ES-I3 (cell line): ENCODE measurements around the gene MAST4.

Source experiments
- H3K36me3 ChIP-seq: 2 replicates; pipeline ENCODE4 v1.6.1; 2013; ENCODE audit warnings: mild to moderate bottlenecking, low read length, control low read depth, moderate library complexity; ENCODE audit not compliant: insufficient read depth
- H3K4me1 ChIP-seq: 2 replicates; pipeline ENCODE4 v1.6.1; 2013; ENCODE audit warnings: mild to moderate bottlenecking, control low read depth, low read length; ENCODE audit not compliant: insufficient read depth
- H3K9ac ChIP-seq: 2 replicates; pipeline ENCODE4 v1.6.1; 2013; ENCODE audit warnings: low read depth, mild to moderate bottlenecking, low read length, moderate library complexity
- H3K9me3 ChIP-seq: 2 replicates; pipeline ENCODE4 v1.6.1; 2013; ENCODE audit warnings: mild to moderate bottlenecking, low read length, moderate library complexity; ENCODE audit not compliant: control insufficient read depth, insufficient read depth

MAST4 gene

DNA sequence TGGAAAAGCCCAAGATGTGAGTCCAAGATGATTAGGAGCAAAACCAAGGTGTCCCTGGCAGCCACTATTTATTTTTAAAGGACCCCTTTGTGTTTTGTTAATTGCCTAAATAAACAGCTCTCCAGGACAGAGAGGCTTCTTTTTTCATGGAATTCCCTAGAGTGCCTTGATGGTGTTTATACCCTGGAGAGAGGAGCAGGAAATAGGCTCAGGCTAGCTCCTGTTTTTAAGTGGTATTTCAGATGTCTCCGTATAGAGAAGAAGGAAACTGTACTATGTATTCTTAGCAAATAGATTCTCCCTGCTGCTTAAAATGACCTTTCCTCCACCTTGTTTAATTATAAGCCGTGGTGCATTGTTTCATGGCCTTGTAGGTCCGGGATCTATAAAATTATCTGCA lies 308.0 kb downstream of the MAST4 start:
- Histone ChIP-seq H3K9me3 (no peaks in the 10 kb centered on the region), H3K9ac (no peak overlapping the region), H3K4me1 (peaks cover 44% of the 10 kb centered on the region), H3K36me3 (no peaks in the 10 kb centered on the region)

DNA sequence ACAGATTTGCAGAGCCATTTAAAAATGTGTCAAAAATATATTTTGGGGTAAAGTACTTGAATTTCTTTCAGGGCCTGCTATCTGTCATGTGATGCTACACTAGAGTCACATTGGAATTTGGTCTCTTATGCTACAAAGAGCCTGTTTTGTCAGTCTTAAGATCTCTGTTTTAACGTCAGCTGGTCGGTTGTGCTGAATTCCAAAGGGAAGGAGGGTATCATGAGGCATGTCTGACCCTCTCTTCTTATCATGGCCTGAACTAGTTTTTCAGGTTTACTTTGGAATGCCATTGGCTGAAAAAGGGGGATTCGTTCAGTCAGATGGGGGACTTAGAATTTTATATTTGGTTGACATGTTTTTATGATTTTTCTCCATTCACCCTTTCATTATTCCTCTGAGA lies 309.8 kb downstream of the MAST4 start:
- no peaks in the 10 kb centered on the region for H3K36me3 ChIP-seq
- H3K9ac ChIP-seq = no peak overlapping the region
- H3K4me1 ChIP-seq = peaks cover 40% of the 10 kb centered on the region
- H3K9me3 ChIP-seq = no peaks in the 10 kb centered on the region

DNA sequence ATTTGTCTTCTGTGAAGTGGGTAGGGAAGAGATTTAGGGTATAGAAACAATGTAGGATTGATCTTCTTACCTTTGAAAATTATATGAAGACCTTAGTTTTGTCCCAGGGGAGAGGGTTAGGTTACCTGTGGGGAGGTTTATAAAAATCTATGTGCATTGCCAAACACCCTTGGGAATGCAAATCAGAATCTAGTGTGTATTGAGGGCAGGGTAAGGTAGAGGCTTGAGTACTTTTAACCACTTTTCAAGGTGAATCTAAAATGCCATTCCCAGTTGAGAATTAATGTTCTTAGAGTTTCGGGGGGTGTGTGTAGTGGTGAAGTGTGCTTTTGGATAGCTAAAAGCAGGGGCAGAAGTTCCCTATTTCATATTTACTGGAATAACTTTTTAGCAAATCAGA lies 312.0 kb downstream of the MAST4 start:
- Histone ChIP-seq H3K4me1 (peaks cover 33% of the 10 kb centered on the region), H3K9ac (no peak overlapping the region), H3K36me3 (no peaks in the 10 kb centered on the region), H3K9me3 (no peaks in the 10 kb centered on the region)

DNA sequence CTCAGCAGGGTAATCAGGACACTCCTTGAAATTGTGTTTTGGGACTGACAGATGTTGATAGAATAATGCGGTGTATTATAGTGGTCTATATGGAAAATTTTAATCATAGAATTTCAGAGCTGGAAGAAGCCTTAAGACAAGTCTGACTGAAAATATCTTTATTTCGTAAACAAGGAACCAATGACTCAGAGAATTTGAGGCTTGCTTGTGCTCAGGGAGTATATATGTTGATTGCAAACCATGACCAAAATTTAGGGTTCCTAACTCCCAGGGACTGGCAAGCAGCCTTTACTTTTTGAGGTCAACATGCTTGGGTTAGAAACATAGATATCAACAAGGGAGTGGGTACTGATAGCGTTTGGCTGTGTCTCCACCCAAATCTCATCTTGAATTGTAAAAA lies 313.2 kb downstream of the MAST4 start:
- no peak overlapping the region for H3K9ac ChIP-seq
- peaks cover 26% of the 10 kb centered on the region for H3K4me1 ChIP-seq
- no peaks in the 10 kb centered on the region for H3K36me3 ChIP-seq
- H3K9me3 ChIP-seq = no peaks in the 10 kb centered on the region

DNA sequence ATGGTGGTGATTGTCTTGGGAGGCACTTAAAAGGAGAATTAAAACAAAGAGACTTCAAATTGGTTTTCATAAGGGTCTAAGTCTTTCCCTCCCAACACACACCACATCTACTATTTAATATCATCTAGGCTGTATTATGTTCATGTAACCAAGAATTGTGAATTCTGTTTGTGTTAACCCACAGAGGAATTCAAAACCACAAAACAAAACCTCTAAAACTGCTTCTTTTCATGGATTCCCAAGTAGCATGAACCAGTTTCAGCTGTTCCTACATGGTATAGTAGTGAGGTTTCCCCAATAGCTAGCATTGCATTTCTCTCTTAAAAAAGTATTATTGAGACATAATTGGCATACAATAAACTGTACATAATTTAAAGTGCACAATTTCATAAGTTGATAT lies 316.6 kb downstream of the MAST4 start:
- no peak overlapping the region for H3K9ac ChIP-seq
- no peaks in the 10 kb centered on the region for H3K36me3 ChIP-seq
- peaks cover 9% of the 10 kb centered on the region for H3K4me1 ChIP-seq

DNA sequence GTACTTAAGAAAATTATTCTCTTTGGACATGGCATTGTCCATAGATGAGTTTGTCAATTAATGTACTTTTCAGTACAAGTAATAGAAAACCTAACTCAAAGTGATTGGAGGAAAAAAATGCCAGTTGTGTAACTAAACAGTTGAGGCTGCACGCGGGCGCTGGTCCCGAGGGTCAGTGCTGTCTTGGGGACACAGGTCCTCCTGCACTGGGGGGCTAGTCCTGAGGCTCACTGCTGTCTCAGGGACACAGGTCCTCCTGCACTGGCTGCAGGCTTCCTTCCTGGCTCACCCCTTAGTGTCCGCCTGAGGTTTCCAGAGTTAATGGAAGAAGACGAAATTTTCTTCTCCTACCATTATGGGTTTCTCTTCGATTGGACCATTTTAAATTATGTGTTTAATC lies 319.3 kb downstream of the MAST4 start:
- Histone ChIP-seq H3K9ac (no peak overlapping the region), H3K36me3 (no peaks in the 10 kb centered on the region), H3K9me3 (no peaks in the 10 kb centered on the region), H3K4me1 (no peaks in the 10 kb centered on the region; the same call in 1 of the 2 replicates)

More for the DNA sequence above, 316.6 kb downstream of the MAST4 start:
- H3K9me3 ChIP-seq = no peaks in the 10 kb centered on the region

DNA sequence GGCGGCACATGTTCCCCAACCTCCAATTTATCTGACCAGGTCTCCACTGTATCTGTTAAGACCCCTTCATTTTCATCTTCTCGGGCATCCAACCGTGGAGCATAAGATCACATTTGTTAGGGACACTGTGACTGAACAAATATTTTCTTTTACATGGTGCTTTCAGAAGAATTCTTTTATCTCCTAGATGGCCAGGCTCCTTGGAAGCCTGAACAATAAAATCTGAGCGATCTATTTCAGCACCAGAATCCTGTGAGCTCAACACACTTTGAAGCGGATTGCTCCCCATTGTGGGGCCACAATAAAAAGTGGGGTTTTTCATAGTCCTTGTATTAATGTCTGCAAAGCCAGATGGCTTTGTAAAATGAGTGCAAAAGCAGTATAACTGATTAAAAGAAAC lies 326.7 kb downstream of the MAST4 start:
- H3K36me3 ChIP-seq = no peaks in the 10 kb centered on the region
- no peaks in the 10 kb centered on the region for H3K9me3 ChIP-seq
- no peak overlapping the region for H3K9ac ChIP-seq
- no peaks in the 10 kb centered on the region for H3K4me1 ChIP-seq

DNA sequence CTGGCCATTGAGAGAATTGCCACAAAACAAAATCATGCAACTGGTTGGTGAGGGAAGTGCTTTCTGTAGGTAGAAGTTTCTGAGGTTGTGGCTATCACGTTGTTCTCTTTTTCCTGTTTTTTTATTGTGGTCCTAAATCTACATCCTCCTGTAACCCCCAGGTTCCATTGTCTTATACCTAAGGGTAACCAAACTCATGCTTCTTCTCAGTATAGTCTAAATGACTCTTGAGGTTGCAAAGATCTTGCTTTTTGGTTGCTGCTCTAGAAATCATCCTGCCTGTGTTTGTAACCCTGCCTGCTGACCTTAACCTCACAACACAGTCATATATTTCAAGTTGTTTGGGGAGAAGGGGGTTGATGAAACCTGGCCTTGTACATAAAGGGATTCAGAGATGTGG lies 327.3 kb downstream of the MAST4 start:
- Histone ChIP-seq H3K36me3 (no peaks in the 10 kb centered on the region), H3K4me1 (no peaks in the 10 kb centered on the region), H3K9ac (no peak overlapping the region), H3K9me3 (no peaks in the 10 kb centered on the region)

DNA sequence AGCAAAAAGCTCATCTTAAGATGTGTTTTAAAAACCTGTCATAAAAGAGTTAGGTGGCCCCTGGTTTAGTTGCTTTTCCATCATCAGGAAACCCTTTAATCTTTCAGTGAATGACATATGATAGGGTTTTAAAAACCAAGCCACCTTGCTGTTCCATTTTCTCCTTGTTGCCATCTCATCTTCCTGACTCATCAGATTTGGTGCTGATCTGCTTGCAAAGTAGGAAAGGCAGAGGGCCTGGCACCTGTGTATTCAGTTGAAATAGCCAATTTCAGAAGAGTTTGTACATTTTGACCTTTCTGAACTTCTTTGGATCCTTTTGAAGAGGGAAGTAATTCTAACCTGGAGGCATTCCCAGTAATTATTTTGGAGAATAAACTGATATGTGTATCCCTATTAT lies 327.7 kb downstream of the MAST4 start:
- Histone ChIP-seq H3K36me3 (no peaks in the 10 kb centered on the region), H3K9ac (no peak overlapping the region), H3K9me3 (no peaks in the 10 kb centered on the region), H3K4me1 (no peaks in the 10 kb centered on the region)

DNA sequence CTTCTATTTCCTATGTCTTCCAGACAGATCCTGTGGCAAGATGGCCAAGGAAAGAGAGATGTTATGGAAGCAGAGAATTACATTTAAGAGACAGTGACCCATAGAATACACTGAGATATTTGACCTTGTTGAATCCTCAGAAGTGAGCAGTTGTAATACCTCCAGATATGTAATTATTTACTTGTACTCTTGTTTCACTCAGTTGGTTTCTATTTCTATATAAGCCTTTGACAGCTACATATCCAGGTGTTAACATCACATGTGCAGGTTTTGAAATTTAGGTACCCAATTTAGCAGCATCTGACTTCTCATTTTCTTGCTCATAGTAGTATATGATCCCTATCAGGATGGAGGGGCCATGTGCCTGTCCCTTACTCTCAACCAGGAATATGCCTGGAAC lies 330.9 kb downstream of the MAST4 start:
- H3K9ac ChIP-seq = no peak overlapping the region
- no peaks in the 10 kb centered on the region for H3K36me3 ChIP-seq
- no peaks in the 10 kb centered on the region for H3K4me1 ChIP-seq
- no peaks in the 10 kb centered on the region for H3K9me3 ChIP-seq

DNA sequence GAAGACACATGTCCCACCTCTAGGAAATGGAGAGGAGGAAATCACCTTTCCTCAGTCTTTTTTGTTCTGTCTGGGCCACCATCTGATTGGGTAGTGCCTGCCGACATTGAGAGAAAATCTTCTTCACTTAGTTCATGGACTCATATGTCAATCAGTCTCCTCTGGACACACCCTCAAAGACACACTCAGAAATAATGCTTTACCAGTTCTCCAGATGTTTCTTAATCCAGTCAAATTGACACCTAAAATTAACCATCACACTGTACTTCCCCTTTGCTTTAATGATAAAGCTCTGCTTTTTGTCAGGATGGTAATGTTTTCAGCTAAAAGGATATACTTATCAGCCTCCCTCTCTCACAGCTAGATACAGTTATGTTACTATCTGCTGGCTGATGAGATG lies 333.1 kb downstream of the MAST4 start:
- Histone ChIP-seq H3K36me3 (no peaks in the 10 kb centered on the region), H3K9me3 (no peaks in the 10 kb centered on the region), H3K9ac (no peak overlapping the region), H3K4me1 (no peaks in the 10 kb centered on the region)

DNA sequence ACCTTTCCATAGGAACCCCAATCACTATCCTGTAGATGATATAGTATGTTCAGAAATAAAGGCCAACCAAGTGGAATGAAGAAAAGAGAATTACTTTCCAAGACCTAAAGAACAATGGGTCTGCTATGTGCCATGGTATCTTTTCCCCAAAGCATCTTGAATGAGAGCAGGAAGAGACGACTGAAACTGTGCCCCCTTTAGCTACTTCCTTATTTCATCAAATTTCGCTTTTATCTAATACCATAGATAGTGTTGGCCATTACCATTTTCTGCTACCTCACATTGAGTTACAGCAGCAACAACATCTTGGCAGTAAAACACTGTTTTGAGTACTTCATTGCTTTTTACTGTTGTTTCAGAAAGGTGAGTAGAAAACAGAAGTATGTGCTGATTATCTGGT lies 333.8 kb downstream of the MAST4 start:
- no peaks in the 10 kb centered on the region for H3K9me3 ChIP-seq
- H3K36me3 ChIP-seq = no peaks in the 10 kb centered on the region
- H3K9ac ChIP-seq = no peak overlapping the region
- H3K4me1 ChIP-seq = no peaks in the 10 kb centered on the region

DNA sequence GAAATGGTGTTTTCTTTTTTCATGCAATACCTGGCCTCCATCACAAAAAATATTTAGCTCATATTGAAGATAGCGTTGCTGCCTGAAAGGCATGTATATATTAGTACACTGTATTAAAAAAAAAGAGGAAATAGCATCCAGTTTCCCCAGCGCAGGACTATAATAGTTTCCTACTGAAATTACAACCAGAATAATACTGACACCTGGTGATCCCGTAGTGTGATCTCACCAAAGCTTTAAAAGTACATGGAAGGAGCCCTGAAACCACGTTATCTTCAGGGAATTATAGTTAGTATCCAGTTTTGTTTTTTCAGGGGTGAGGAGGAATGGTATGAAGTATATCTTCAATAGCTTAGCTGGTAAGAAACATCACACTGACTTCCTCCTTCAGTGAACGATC lies 335.5 kb downstream of the MAST4 start:
- Histone ChIP-seq H3K9ac (no peak overlapping the region), H3K4me1 (no peaks in the 10 kb centered on the region)

DNA sequence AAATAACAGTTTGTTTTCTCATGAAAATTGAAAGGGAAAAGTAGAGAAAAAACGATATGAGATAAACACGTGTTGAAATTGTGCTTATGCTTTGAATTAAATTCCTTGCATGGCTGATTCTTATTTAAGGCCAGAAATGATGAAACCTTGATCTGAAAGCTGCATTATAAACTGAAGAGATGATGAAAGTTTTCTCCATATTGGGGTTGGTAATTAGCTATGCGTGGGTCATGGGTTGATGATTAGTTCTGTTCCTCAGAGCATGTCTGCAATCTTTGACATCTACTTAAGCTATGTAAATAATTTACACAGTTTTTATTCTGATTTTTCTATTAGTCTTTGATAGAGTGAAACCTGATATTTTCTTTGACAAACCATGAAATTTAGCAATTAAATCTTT lies 336.3 kb downstream of the MAST4 start:
- H3K36me3 ChIP-seq = no peaks in the 10 kb centered on the region
- no peaks in the 10 kb centered on the region for H3K4me1 ChIP-seq
- H3K9ac ChIP-seq = no peak overlapping the region
- H3K9me3 ChIP-seq = no peaks in the 10 kb centered on the region

More for the DNA sequence above, 335.5 kb downstream of the MAST4 start:
- Histone ChIP-seq H3K36me3 (no peaks in the 10 kb centered on the region), H3K9me3 (no peaks in the 10 kb centered on the region)

DNA sequence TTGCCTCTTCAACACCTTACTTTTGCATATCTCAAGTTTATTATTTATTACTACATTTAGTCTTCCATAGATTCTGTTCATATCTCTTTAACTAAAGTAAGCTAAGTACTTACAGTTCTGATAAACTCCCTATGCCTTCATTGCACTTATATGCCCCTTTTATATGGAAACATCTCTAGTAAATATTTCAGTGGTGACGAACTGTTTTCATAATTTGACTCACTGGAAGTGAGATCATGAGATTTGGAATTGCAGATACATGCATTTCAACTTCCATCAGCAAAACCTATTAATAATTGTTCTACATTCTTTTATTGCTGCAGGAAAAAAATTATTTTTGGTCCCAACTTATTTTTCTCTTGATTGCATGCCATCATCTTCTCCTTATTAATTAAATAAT lies 336.9 kb downstream of the MAST4 start:
- no peaks in the 10 kb centered on the region for H3K9me3 ChIP-seq
- H3K36me3 ChIP-seq = no peaks in the 10 kb centered on the region
- no peaks in the 10 kb centered on the region for H3K4me1 ChIP-seq
- no peak overlapping the region for H3K9ac ChIP-seq

DNA sequence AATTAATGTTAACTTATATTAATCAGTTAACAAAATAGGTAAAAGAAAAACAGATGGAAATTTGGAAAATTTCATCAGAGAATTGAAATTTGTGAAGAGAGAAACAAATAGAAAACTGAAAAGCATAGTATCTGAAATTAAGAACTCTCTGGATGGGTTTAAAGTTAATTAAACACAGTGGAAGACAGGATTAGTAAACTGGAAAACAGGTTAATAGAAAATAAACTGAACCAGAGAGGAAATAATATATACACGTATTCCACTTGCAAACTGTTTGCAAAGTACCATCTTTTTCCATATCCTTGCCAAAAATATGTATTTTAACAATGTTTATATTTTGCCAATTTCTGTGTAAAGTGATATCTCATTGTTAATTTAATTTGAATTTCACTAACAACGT lies 342.9 kb downstream of the MAST4 start:
- no peak overlapping the region for H3K9ac ChIP-seq
- H3K4me1 ChIP-seq = no peaks in the 10 kb centered on the region
- H3K36me3 ChIP-seq = no peaks in the 10 kb centered on the region
- peaks cover 6% of the 10 kb centered on the region; the same call in 1 of the 2 replicates for H3K9me3 ChIP-seq
